Ascending aorta (tissue), 2 donors: Measurements from ENCODE around the gene SNX25. TPM values are rescaled to one million over a fixed set of nuclear protein-coding genes. Genes with fewer than 3 reads are reported as not detected.
A peak's percentile ranks its signal among the peaks of the same experiment; 100 is the strongest.

Experiments
- DNase-seq, 2 donors: peaks; one replicate each; pipeline ENCODE4 v3.0.0-alpha.2; 2019; ENCODE audit warnings: low spot score in 2 of 2
- H3K27ac ChIP-seq, 2 donors: fragments of 200-600 bp; sonication (generic); one replicate each; pipeline ENCODE4 v1.5.1; 2016 to 2017; ENCODE audit warnings: mild to moderate bottlenecking in 1 of 2
- H3K27me3 ChIP-seq: fragments of 200-600 bp; sonication (generic); one replicate; pipeline ENCODE4 v1.5.1; 2017
- H3K36me3 ChIP-seq, 2 donors: fragments of 200-600 bp; sonication (generic); one replicate each; pipeline ENCODE4 v1.5.1; 2016
- H3K4me1 ChIP-seq, 2 donors: fragments of 200-600 bp; sonication (generic); one replicate each; pipeline ENCODE4 v1.5.1; 2016 to 2017; ENCODE audit warnings: mild to moderate bottlenecking in 1 of 2
- H3K4me3 ChIP-seq, 2 donors: fragments of 200-600 bp; sonication (generic); one replicate each; pipeline ENCODE4 v1.5.1; 2016 to 2017; ENCODE audit warnings: mild to moderate bottlenecking in 1 of 2
- H3K9me3 ChIP-seq, 2 donors: fragments of 200-600 bp; sonication (generic); one replicate each; pipeline ENCODE4 v1.5.1; 2016
- intact Hi-C: fragments of 100-400 bp; cut with DNase I; formaldehyde crosslinking; loops from one replicate; pipeline ENCODE4 v1.15.1; 2023
- total RNA-seq: library from RNA; depleted of rRNA; stranded (reverse); fragments of >200 nt; gene quantifications from one replicate; pipeline ENCODE4 v1.1.0, GENCODE V29; 2016
- TF ChIP-seq, protein P1 (sequence below), 3 experiments: fragments of 200-600 bp in 2 of 3; fragments of 450-650 bp in 1 of 3; sonication (generic) in 2 of 3; IDR thresholded peaks; one replicate each; pipeline ENCODE4 v1.5.1; 2016 to 2019; ENCODE audit warnings: antibody characterized with exemption in 3 of 3, mild to moderate bottlenecking in 1 of 3, moderate library complexity in 1 of 3

The SNX25 gene
- total RNA-seq, 1 donor from 2014 or later = 18.7 TPM

DNA sequence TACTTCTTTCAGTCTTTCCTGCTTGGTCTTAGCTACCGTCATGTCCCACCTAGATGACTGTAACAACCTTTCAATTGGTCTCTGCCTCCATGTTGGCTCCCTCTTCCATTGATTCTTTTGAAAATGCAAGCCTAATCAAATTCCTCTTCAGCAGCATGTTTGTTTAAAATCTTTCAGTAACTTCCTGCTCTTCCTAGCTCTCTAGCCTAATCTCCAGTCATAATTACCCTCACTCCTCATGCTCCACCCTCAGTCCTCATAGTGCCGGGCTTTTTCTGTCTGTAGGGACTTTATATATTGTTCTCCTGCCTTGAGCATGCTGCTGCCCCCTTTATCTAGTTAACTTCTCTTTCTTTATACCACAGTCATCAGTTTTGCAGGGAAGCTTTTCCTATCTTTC lies 12.1 kb downstream of the SNX25 start:
- Histone ChIP-seq H3K27ac (no peak overlapping the region), H3K4me1 (peaks cover 0 to 21% of the 10 kb centered on the region in 2 donors)

DNA sequence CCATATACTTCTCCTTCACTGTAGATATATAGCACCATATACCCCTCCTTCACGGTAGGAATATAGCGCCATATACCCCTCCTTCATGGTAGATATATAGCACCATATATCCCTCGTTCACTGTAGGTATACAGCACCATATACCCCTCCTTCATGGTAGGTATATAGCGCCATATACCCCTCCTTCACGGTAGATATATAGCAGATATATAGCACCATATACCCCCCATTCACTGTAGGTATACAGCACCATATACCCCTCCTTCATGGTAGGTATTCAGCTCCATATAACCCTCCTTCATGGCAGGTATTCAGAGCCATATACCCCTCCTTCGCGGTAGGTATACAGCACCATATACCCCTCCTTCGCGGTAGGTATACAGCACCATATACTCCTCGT lies 12.5 kb downstream of the SNX25 start:
- intact Hi-C loops = no loop called here
- H3K27me3 ChIP-seq = no peaks in the 10 kb centered on the region
- no peak overlapping the region for H3K4me3 ChIP-seq
- H3K4me1 ChIP-seq = peaks cover 0 to 22% of the 10 kb centered on the region in 2 donors
- no peaks in the 10 kb centered on the region for H3K9me3 ChIP-seq
- no peaks in the 10 kb centered on the region for H3K36me3 ChIP-seq
- peak overlapping the region in 1 of 2 donors; percentile 16 for H3K27ac ChIP-seq
- no peak for DNase-seq
- TF ChIP-seq, protein P1, sequence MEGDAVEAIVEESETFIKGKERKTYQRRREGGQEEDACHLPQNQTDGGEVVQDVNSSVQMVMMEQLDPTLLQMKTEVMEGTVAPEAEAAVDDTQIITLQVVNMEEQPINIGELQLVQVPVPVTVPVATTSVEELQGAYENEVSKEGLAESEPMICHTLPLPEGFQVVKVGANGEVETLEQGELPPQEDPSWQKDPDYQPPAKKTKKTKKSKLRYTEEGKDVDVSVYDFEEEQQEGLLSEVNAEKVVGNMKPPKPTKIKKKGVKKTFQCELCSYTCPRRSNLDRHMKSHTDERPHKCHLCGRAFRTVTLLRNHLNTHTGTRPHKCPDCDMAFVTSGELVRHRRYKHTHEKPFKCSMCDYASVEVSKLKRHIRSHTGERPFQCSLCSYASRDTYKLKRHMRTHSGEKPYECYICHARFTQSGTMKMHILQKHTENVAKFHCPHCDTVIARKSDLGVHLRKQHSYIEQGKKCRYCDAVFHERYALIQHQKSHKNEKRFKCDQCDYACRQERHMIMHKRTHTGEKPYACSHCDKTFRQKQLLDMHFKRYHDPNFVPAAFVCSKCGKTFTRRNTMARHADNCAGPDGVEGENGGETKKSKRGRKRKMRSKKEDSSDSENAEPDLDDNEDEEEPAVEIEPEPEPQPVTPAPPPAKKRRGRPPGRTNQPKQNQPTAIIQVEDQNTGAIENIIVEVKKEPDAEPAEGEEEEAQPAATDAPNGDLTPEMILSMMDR (IDR thresholded peaks at IDR 0.05) = no peak

More for the DNA sequence above, 12.1 kb downstream of the SNX25 start:
- TF ChIP-seq, protein P1 (IDR thresholded peaks at IDR 0.05) = no peak
- Histone ChIP-seq H3K9me3 (no peaks in the 10 kb centered on the region), H3K27me3 (no peaks in the 10 kb centered on the region), H3K36me3 (no peaks in the 10 kb centered on the region), H3K4me3 (no peak overlapping the region)
- no peak for DNase-seq
- intact Hi-C loops = no loop called here

- Histone ChIP-seq H3K4me3 (no peak overlapping the region), H3K4me1 (peaks cover 0 to 25% of the 10 kb centered on the region in 2 donors), H3K27ac (peak overlapping the region; percentile 16 to 30), H3K9me3 (no peaks in the 10 kb centered on the region), H3K27me3 (no peaks in the 10 kb centered on the region), H3K36me3 (no peaks in the 10 kb centered on the region)
- TF ChIP-seq, protein P1 (IDR thresholded peaks at IDR 0.05) = no peak
- intact Hi-C loops = no loop called here
- DNase-seq = no peak
Observed at GRCh38 chr4:185222598-185222997, 13.2 kb downstream of the SNX25 start.

DNA sequence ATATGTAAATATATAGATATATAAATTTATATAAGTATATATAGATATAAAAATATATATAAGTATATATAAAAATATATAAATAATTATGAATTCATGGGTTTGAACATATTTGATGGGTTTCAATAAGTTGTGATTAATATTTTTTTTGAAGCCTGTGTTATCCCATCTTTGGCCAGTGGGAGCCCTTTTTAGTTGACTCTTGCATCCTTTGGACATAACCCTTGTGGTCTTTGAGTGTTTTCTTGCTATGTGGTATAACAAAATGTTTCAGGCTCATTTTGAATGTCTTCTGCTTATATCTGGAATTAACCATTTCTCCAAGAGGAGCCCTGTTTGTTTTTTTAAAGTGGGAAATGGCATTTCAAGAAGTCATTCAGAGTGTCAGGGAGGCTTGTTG lies 15.2 kb downstream of the SNX25 start:
- H3K9me3 ChIP-seq = no peaks in the 10 kb centered on the region
- DNase-seq = no peak
- peaks cover 0 to 31% of the 10 kb centered on the region in 2 donors for H3K4me1 ChIP-seq
- intact Hi-C loops = no loop called here
- H3K4me3 ChIP-seq = no peak overlapping the region
- no peaks in the 10 kb centered on the region for H3K36me3 ChIP-seq
- H3K27ac ChIP-seq = no peak overlapping the region
- no peaks in the 10 kb centered on the region for H3K27me3 ChIP-seq
- TF ChIP-seq, protein P1 (IDR thresholded peaks at IDR 0.05) = no peak

GRCh38 chr4:185225940-185226339 lies 16.5 kb downstream of the SNX25 start:
- TF ChIP-seq, protein P1 (IDR thresholded peaks at IDR 0.05) = no peak
- intact Hi-C loops = no loop called here
- no peaks in the 10 kb centered on the region for H3K36me3 ChIP-seq
- no peaks in the 10 kb centered on the region for H3K27me3 ChIP-seq
- peaks cover 0 to 31% of the 10 kb centered on the region in 2 donors for H3K4me1 ChIP-seq
- no peak overlapping the region for H3K4me3 ChIP-seq
- DNase-seq = peak in 1 of 2 donors; percentile 51
- H3K27ac ChIP-seq = peak overlapping the region; percentile 62 to 71
- H3K9me3 ChIP-seq = no peaks in the 10 kb centered on the region

DNA sequence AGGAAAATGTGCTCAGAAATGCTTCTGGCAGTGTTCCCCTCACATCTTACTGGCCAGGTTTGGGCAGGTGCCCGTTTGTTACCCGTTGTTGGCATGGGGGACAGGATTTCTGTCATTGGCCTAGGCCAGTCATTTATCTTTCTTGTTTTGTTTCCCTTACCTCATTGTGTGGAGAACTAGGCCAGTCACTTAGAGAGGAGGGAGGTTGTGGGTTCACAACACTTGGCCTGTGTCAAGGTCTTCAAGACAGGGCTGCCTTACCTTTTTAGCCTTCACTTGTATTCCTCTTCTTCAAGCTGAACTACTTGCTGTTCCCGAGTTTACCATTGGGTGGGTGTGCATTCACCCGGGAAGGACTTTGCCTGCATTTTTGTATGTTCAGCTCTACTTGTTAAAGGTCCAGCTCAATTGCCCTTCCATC lies 17.7 kb downstream of the SNX25 start:
- Histone ChIP-seq H3K27ac (peak overlapping the region; percentile 62 to 71), H3K4me3 (peak overlapping the region in 1 of 2 donors; percentile 14), H3K4me1 (peaks cover 0 to 30% of the 10 kb centered on the region in 2 donors), H3K36me3 (no peaks in the 10 kb centered on the region), H3K9me3 (no peaks in the 10 kb centered on the region), H3K27me3 (no peaks in the 10 kb centered on the region)
- intact Hi-C loops = no loop called here
- TF ChIP-seq, protein P1 (IDR thresholded peaks at IDR 0.05) = peak in 2 of 3 experiments; percentile 2 to 35
- DNase-seq = peak in 1 of 2 donors; percentile 70
